Suppressor macrophage treated with lipopolysaccharide for 4 hours (primary cell): ENCODE data around the gene BCAR1.
A peak's percentile ranks its signal among the peaks of the same experiment; 100 is the strongest.
"Not testable (repeated sequence)": the region's sequence is repeated elsewhere in the genome, so short reads cannot be mapped to it uniquely, and the experiment has no call there.

ENCODE experiments used
- DNase-seq: peaks from one replicate; pipeline ENCODE4 v3.0.0-alpha.2; 2020

Gene BCAR1

DNA sequence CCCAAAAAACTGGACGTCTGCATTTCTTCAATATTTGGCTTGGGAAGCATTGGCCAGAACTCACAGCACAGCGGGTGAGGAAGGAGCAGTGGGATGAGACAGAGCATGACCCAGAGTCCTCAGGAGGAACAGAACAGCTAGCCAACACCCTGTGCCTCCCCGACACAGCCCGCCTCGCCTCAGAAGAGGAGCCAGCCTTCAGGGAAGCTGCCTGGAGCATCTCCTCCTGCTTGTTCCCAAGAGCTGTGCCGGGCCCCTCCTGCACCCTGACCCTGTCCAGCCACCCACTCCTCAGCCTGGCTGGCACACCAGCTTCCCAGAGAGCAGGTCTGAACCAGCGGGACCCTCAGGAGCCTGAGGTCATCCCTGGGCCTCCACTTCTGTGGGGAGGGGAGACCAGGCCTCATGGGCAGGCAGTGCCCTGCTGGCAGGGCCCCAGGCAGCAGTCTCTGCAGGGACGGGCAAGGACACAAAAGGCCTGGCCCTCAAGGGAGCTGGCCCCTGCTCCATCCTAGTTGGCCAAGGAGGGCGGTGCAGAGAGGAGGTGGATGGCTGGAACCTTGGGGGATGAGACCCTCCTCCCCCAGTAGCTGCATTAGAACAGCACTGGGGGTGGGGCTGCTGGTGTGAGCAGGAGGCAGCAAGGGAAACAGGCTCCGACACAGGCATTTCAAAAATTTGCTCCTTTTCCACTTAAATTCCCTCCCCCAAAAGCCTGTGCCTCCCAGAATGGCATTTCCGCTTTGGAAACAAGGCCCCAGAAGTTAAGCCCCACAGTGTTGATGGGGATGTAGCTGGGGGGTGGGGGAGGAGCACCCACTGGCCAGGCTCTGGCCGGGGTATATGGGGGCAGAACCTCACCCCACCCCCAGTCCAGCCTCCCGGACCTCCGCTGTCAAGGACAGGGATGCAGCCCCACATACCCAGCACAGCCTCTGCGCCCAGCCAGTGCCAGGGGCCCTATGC lies 1.8 kb upstream of the BCAR1 start:
- no peak for DNase-seq

- DNase-seq = no peak
These were observed 833 bp upstream of the BCAR1 start for GRCh38 chr16:75252049-75252864.

DNA sequence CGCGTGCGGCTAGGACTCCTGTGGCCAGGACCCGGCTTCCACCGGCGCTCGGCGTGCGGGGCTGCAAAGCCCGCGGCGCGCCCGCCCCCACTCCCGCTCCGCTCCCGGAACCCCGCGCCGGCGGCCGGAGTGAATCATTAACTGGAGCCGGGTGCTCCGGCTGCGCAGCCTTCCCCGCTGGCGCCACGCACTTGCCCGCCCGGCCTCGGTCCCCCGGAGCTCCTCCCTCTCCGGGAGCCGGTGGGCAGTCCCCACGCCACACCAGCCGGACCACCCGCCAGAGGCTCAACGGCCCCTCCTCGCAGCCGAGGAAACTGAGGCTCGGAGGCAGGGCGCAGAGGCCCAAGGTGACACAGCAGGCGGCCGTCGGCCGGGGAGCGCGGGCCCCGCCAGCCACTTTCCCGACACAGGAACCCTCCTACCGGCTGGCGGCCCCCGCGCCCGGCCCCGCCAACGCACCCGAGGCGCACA lies 580 bp downstream of the BCAR1 start:
- peak; percentile 46 for DNase-seq

- no peak for DNase-seq
These were observed 1.2 kb downstream of the BCAR1 start for GRCh38 chr16:75250089-75250808.

GRCh38 chr16:75249441-75249840 lies 2.0 kb downstream of the BCAR1 start:
- no peak for DNase-seq

GRCh38 chr16:75248536-75249380 lies 2.7 kb downstream of the BCAR1 start:
- DNase-seq = no peak

DNA sequence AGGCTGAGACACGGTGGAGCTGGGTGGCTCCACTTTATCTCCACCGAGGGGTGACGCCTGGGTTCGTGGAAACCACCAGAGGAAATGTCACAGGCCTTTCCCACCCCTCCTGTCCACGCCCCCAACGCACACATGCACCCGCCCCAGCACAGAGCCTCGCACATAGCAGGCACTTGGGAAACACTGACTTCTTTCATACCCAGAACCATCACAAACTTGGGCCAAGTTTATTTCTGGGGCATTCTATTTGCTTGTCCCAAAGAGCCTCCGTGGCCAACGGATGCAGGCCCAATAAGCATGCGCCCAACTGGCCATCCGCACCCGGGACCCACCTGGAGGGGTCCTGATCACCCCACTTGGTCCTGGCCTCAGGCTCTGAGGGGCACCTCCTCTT lies 3.3 kb downstream of the BCAR1 start:
- no peak for DNase-seq

GRCh38 chr16:75247249-75247648 lies 4.2 kb downstream of the BCAR1 start:
- DNase-seq = no peak

DNA sequence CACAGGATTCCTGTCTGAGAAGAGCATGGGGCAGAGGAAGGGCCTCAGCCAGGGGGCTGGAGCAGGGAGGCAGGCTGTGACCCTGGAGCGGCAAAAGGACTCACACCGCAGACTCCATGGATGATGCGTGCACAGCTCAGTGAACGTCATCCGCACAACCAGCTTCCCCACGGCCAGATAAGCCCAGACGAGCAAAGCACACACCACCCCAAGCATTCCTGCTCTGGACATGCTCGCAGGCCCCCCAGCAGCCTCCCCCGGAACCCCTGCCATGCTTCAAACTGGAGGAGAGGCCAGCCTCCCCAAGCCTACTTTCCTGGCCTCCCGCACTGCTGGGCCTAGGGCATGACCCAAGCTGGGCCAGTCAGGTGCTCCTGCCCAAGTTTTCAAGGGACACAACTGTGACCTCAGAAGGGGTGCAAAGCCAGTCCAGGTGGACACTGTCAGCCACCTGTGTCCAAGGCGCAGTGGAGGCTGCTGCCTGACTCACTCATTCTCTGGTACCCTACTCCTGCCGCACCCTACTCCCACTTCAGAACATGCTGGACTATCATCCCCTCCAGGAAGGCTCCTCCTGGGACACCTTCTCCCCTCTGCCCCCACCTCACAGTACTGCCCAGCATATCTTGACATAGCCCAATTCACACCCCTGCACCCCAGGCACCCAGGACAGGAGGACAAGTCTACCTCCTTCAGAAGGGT lies 4.8 kb downstream of the BCAR1 start:
- no peak for DNase-seq

DNA sequence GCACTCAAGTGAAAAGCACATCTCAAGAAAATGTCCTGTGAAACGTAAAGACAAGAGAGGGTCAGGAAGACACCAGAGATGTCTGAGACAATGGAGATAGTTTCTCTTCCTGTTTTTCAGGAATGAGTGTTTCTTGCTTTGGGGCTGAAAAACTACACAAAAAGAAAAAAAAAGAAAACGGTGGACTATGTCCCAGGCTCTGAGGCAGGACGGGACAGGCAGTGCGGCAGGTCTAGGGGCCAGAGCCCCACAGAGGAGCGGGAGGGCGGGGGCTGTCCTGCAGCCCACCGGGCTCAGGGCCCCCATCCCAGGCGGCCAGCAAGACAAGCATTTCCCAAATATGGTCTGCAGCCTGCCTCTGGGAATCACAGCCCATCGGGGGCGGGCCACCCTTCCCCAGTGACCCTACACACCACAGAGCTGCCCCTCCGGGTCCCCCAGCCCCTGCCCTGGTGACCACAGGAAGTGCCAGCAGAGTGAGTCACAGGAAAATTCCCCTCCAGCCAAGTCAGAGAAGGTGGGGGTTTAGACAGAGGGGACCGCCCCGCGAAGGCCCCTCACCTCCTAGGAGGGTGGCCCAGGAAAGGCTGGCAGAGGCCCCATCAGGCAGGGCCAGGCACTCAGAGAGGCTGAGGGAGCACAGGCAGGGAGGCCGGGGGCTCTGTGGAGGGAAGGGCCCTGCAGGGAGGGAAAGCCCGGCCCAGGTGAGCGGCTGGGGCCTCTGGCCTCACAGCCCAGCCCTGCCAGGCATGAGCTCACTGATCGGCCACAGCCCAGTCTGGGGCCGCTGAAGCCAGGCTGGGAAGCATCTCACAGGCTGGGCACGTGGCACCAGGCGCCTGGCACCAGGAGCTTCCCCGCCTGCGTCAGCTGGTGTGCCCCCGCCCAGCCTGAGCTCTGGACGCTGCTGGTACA lies 6.3 kb downstream of the BCAR1 start:
- peak; percentile 47 for DNase-seq

GRCh38 chr16:75244225-75244809 lies 7.1 kb downstream of the BCAR1 start:
- DNase-seq = peak; percentile 46

DNA sequence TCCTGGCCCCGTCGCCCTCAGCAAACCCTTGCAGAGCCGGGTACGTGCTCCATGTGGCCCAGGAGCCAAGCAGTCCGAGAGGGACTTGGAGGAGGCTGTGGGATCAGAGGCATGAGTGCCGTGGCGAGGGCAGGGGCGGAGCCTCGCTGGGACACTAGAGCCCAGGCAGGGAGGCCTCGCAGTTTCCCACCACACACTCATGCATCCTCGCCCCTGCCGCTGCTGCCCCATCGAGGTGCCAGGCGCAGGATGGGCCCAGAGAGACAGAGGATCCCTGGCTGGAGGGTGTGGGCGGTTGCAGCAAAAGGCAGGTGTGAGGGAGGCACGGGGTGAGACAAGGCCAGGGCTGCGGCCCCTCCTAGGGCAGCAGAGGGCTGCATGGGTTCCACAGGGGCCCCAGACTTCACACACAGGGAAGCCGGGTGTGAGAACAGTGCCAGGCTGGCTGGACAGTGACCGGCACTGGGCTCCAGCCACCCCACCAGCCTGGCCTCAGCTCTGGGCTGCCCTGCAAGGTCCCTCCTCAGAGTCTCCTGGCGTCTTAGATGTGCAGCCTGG lies 7.7 kb downstream of the BCAR1 start:
- DNase-seq = no peak

GRCh38 chr16:75242436-75243078 lies 8.9 kb downstream of the BCAR1 start:
- DNase-seq = not testable (repeated sequence)

DNA sequence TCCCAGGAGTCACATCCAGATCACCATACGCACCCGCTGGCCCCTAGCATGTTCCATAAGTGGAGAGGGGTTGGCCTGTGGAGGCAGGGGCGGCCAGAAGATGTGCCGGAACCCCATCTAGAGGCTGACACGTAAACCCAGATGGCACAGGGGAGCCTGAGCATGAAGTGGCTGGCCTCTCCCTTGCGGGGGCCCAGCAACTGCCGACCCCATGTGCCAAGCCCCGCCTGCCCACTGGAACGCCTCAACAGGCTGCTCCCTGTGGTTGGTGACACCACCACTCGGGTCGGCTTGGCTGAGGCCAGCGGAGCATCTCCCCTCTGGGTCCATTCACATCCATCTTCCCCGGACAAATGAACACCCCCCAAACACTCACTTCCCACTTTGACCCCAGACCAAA lies 9.5 kb downstream of the BCAR1 start:
- DNase-seq = no peak

DNA sequence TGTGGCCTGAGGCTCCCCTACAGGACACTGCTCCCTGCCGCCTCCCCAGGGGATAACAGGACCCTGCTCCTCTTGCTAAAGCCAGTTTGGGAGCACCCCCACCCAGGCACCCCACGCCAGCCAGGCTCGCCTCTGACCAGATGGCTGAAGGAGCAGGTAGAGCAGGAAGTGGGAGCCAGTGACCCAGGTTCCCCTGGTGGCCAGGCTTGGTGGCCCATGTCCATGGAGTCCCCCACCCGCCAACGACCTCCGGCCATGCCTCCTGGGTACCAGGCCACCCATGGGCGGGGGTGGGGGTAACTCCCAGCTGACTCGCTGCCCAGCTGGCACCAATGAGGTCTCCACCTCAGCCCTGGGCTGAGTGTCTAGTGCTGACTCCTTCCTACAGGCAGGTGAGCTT lies 10.0 kb downstream of the BCAR1 start:
- no peak for DNase-seq

DNA sequence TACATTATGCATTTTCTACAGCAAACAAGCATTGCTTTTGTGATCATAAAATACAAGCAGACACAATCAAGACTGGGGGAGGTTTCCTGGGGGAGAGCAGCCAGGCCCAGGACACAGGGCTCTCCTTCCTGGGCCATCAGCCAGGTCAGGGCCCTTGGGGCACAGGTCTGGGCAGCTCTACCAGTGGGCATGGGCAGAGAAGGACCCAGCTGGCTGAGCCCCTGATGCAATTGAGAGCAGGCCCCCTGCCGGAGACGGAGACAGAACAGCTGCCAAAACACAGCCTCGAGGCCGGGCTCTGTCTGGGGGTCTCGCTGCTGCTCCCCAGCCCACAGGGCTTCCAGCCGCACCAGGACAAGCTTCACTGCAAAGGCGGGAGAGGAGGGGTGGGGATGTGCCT lies 10.8 kb downstream of the BCAR1 start:
- DNase-seq = not testable (repeated sequence)

DNA sequence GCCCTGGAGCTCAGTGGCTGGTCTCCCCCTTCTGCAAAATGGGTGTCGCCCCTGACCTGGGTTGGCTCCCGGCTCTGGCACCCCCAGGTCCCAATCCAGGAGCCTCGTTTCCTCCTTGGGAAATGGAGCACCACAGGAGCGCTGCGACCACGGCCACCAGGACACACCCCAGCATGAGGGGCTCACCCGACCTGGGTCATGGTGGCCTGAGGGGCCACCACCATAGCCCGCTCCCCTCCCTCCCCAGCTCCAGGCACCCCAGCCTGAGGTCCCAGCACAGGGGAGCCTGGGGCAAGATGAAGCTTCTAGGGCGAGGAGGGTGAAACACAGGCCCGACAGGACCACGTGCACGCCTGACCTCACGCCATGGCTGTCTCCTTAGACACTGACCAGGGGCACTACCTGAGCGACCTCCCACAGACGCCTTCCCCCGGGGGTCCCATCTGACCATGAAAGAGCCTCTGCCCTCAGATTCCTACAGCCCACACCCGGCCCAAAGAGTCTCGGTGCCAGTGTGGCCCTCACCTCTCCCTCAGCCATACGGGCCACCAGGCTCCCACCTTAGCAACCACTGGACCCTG lies 11.8 kb downstream of the BCAR1 start:
- no peak for DNase-seq

DNA sequence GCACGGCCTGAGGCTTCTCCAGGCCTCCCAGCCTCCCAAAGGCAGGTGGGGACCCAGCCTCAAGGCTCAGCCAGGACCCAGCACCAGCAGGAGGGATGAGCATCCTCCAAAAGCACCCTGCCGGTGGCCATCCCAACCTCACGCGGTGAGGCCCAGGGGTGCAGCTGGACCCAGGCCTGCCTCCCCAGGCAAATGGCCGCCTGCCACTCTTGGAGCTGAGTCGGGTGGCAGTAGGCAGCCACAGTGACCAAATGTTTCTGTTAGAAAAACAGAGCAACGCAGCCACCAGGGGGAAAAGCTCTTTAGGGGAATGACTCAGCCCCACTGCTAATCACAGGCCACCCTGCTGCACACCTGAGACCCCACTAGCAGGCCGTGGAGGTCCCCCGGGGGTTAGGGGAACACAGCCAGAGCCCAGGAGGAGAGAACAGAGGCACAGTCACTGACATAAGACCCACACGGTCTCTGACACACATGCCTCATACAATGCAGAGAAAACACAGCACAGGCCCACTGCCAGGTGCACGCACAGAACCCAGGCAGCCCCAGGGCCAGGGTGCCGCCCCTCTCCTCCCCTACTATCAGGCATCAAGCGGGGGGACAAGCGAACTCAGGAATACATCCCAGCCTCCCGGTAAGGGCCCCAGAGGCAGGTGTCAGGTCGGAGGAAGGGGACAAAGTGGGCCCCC lies 12.4 kb downstream of the BCAR1 start:
- DNase-seq = no peak
